Measurements from ENCODE around the gene TMEM125.

DNA sequence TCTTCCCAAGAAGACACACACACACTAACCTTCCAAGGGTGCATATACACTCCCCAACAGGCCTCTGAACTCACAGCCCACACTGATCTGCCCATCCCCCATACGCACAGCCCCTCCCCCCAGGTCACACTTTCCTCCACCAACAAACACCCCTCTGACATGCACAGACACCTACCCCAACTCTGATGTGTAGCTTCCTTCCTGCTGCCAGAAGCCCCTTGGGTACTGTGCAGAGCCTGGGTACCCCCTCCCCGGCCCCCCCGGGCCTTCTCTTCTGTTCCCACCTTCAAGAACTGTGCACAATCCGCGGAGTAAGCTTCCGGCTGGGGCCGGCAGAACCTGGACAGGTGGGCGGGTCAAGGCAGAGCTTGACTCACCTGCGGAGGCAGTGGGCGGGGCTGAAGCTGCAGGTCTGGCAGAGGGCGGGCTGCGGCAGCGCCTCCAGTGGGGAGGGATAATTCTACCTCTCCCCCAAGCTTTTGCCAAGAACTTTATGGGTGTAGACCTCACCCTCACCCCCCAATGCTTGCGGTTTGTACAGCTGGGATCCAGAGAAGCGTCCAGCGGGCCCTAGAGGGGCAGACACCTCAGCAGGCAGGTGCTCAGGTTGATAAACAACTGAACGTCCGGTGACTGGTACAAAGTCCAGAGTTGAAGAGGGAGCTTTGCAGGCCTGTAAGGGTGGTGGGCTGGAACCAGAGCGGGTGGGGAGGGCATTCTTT lies 15.6 kb downstream of the TMEM125 start, which contains the start of gene C1orf210:
- 0 out of 2 replicates have a peak, but pooled peaks have one; percentile 67 for TF ChIP-seq SP1 (CRISPR knock-in tag; conservative IDR thresholded peaks at IDR 0.05)
- TF ChIP-seq ZNF138 (CRISPR knock-in tag; conservative IDR thresholded peaks at IDR 0.05): no peak
- TF ChIP-seq, protein P1, sequence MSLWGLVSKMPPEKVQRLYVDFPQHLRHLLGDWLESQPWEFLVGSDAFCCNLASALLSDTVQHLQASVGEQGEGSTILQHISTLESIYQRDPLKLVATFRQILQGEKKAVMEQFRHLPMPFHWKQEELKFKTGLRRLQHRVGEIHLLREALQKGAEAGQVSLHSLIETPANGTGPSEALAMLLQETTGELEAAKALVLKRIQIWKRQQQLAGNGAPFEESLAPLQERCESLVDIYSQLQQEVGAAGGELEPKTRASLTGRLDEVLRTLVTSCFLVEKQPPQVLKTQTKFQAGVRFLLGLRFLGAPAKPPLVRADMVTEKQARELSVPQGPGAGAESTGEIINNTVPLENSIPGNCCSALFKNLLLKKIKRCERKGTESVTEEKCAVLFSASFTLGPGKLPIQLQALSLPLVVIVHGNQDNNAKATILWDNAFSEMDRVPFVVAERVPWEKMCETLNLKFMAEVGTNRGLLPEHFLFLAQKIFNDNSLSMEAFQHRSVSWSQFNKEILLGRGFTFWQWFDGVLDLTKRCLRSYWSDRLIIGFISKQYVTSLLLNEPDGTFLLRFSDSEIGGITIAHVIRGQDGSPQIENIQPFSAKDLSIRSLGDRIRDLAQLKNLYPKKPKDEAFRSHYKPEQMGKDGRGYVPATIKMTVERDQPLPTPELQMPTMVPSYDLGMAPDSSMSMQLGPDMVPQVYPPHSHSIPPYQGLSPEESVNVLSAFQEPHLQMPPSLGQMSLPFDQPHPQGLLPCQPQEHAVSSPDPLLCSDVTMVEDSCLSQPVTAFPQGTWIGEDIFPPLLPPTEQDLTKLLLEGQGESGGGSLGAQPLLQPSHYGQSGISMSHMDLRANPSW (CRISPR knock-in tag; conservative IDR thresholded peaks at IDR 0.05; ENCODE audit: low read depth): no peak

Measured in WTC11 (cell line).